DMS 273 (cell line): ENCODE measurements around the gene EIF2S1.
"Not testable (repeated sequence)": the region's sequence is repeated elsewhere in the genome, so short reads cannot be mapped to it uniquely, and the experiment has no call there.

Experiments
- DNase-seq: peaks from one replicate; lab custom pipeline; 2025; ENCODE audit not compliant: unreplicated experiment; lab: John Stamatoyannopoulos, UW

Gene EIF2S1

DNA sequence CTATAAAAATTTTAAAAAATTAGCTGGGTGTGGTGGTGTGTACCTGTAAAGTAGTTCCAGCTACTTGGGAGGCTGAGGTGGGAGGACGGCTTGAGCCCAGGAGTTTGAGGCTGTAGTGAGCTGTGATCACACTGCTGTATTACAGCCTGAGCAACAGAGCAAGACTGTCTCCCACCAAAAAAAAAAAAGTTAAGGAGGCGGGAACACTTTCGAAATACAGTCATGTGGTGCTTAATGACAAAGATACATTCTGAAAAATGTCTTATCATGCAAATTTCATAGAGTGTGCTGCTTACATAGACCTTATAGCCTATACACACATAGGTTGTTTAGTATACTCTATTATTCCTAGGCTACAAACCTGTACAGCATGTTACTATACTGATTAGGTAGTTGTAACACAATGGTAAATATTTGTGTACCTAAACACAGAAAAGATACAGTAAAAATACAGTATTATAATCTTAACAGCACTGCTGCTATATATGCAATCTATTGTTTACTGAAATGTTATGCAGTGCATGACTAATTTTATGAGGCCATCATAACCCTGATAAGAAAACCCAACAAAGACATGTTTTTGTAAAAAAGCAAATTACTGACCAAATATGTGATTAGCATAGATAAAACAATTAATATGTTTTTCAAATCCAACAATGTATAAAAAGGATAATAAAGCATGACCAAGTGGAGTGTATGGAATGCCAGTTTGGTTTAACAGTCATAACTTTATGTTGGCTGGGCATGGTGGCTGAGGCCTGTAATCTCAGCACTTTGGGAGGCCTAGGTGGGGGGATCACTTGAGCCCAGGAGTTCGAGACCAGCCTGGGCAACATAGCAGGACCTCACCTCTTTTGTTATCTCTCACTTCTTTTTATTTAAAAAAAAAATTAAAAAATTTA is 11.4 kb downstream of the EIF2S1 start:
- no peak for DNase-seq

GRCh38 chr14:67372833-67373232 is 12.7 kb downstream of the EIF2S1 start:
- DNase-seq: no peak

GRCh38 chr14:67373347-67373746 is 13.2 kb downstream of the EIF2S1 start:
- no peak for DNase-seq

DNA sequence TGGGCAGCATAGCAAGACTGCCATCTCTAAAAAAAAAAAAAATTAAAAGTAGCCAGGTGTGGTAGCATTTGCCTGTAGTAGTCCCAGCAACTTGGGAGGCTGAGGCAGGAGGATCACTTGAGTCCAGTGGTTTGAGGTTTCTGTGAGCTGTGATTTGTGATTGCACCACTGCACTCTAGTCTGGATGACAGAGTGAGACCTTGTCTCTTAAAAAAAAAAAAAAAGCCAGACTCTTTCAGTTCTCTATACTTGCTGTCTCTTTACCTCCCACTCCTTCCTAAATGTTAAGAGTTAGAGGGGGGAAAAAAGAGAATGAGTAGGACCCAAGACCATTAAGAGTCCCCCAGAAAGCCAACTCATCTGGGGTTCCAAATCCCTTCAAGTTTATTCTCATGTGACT is 17.8 kb downstream of the EIF2S1 start:
- DNase-seq: no peak

DNA sequence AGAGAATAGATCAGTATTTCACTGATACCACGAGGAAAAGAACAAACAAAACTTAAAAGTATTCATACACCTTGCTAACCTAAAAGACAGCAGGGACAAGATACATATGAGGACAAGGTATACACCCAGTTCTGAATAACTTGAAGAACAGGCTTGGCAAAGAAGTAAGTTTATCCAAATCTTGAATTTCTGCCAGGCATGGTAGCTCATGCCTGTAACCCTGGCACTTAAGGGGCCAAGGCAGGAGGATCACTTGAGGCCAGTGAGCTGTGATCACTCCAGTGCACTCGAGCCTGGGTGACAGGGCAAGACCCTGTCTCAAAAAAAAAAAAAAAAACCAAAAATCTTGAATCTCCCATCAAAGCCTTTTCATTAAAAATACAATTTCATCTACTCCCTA is 25.0 kb downstream of the EIF2S1 start:
- no peak for DNase-seq

- no peak for DNase-seq
These were observed 25.5 kb downstream of the EIF2S1 start for GRCh38 chr14:67385618-67386017.

DNA sequence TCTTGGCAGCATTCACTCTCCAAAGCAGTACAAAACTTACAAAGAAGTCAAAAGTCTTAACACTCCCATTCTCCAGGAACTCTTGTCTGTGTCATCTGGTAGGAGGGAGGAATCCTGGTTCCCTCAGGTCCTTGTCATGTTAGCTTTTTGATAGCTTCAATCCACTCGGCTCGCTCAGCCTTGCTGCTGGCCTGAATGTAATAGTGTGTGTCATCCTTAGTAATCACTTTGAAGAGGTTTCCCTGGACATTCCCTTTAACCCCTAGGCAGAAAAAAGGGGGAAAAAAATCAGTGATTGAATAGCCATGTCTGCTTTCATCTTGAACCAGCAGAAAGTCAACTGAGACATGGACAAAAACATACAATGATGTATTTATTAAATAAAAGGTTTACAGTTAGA is 27.1 kb downstream of the EIF2S1 start:
- DNase-seq: no peak

DNA sequence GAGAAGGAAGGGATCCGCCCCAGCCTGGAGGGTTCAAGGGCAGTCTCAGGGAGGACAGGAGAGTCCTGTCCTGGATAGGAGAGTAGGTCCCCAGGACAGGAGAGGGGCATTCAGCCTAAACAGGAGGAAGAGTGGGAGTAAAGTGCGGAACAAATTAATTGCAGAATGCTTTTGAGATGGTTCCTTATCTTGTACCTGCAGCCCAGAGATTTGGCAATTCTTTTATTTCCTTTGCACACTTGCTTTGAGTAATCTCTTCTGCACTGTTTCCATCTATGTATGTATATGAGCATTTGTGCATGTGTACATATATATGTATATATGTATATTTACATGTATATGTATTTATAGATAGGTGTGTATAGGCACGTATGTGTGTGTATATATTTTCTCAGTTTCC is 29.1 kb downstream of the EIF2S1 start:
- DNase-seq: no peak

GRCh38 chr14:67389811-67390534 is 29.8 kb downstream of the EIF2S1 start:
- no peak for DNase-seq

DNA sequence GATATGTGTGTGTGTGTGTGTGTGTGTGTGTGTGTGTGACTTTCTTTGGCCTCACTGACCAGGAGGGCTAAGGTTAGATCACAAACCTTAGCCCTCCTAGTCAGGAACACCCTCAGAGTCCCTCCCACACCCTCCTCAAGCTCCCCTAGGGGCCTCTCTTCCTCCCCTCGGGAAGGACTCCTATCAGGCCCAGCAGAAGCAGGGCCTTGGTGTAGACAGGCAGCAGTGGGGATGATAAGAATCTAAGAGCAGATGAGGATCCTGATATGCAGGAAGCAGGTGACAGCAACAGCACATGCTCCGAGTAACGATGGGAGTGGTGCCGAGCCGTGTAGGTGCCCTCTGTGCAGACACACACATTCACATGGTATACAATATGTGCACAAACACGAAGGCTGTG is 31.1 kb downstream of the EIF2S1 start:
- DNase-seq: no peak

DNA sequence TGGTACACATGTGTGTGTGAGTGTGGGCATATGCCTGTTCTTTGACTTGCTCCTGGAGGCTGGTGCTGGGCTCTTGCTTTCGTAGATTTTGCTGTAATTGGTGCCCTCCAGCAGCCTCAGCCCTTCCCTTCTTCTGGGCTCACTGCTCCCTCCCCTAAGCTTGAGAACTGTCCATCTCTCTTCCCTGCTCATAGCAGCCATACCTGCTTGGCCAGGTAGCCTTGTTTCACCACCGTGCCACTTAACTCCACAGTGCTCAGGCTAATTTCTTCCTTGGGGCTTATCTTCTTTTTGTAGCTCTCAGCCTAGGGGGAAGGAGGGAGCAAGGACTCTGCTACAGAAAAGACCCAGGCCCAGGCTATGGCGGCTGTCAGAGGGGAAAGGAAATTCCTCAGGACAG is 32.0 kb downstream of the EIF2S1 start:
- DNase-seq: no peak

- DNase-seq: no peak
These were observed 32.7 kb downstream of the EIF2S1 start for GRCh38 chr14:67392800-67393199.

DNA sequence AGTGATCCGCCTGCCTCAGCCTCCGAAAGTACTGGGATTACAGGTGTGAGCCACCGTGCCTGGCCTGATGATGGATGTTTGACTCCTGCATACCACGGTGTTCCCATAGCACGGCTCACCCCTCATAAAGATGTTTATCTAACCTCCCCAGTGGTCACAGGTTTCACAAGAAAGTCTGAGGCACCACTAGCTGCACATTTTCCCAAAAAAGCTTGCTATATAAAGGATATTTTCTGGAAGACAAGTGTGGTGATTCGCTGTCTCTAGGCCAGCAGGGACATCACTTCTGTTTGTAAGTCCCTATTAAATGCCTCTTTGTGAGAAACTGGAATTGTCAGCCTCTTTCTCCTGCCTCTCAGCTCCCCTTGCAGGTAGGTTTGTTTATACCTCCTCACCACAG is 33.6 kb downstream of the EIF2S1 start:
- DNase-seq: no peak

GRCh38 chr14:67395086-67395875 is 35.2 kb downstream of the EIF2S1 start:
- DNase-seq: no peak

GRCh38 chr14:67395876-67396189 is 35.7 kb downstream of the EIF2S1 start:
- DNase-seq: no peak

GRCh38 chr14:67396381-67396970 is 36.3 kb downstream of the EIF2S1 start:
- DNase-seq: no peak

GRCh38 chr14:67397536-67397935 is 37.4 kb downstream of the EIF2S1 start:
- DNase-seq: no peak

DNA sequence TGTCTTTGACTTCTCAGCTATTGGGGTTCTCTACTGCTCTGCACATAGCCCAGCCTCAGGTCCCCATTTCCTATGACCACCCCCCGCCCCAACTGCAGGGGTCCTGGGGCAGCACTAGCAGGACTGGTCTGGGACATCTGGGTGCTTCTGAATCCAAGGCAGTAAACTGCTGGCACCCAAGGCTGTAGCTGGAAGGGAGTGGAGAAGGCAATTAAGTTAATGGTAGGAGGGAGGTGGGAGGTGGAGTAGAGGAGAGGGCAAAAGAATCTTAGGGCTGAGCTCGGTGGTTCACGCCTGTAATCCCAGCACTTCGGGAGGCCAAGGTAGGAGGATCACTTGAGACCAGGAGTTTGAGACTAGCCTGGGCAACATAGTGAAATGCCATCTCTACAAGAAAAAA is 40.3 kb downstream of the EIF2S1 start:
- DNase-seq: no peak

DNA sequence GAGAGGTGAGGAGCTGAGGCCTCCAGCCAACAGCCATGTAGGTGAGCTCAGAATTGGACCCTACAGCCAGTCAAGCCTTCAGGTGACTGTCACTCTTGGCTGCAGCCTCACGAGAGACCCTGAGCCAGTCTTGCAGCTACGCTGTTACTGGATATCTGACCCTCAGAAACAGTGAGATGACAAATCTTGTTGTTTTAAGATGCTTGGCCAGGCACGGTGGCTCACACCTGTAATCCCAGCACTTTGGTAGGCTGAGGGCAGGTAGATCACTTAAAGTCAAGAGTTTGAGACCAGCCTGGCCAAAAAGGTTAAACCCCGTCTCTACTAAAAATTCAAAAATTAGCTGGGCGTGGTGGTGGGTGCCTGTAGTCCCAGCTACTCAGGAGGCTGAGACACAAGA is 45.6 kb downstream of the EIF2S1 start:
- DNase-seq: no peak

DNA sequence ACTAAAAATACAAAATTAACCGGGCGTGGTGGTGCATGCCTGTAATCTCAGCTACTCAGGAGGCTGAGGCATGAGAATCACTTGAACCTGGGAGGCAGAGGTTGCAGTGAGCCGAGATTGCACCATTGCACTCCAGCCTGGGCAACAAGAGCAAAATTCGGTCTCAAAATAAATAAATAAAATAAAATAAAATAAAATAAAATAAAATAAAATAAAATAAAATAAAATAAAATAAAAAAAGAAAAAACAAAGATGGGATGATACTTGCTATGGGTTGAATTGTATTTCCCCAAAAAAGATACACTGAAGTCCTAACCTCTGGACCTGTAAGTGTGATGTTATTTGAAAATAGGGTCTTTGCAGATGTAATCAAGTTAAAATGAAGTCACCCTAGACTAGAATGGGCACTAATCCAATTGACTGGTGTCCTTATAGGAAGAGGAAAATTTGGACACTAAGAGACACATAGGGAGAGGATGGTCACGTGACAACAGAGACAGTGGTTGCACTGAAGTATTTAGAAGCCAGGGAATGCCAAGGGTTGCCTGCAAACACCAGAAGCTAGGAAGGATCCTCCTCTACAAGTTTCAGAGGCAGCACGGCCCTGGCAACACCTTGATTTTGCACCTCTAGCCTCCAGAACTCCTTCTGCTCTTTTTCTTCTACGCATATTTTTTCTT is 48.1 kb downstream of the EIF2S1 start:
- DNase-seq: not testable (repeated sequence)

- no peak for DNase-seq
These were observed 49.3 kb downstream of the EIF2S1 start for GRCh38 chr14:67409461-67409860.
